SH-SY5Y (cell line): ENCODE measurements around the gene TBX18.

ENCODE experiments used
- GATA2 ChIP-seq: IDR thresholded peaks from 2 replicates; pipeline ENCODE4 v1.6.1; 2011; ENCODE audit warnings: mild to moderate bottlenecking, low read depth, low read length
- GATA3 ChIP-seq: IDR thresholded peaks from 2 replicates; pipeline ENCODE4 v1.6.1; 2011; ENCODE audit warnings: low read depth, mild to moderate bottlenecking, low read length, moderate library complexity

GRCh38 chr6:84771125-84771755, 6.8 kb upstream of the TBX18 start:
- TF ChIP-seq GATA3, result no peak
- no peak for TF ChIP-seq GATA2
